IgD-negative memory B cell (primary cell): Measurements from ENCODE around the gene ALPP. TPM values are rescaled to one million over a fixed set of nuclear protein-coding genes. Genes with fewer than 3 reads are reported as not detected.

Experiments used
- H3K27ac Mint-ChIP-seq, 3 donors: one replicate each; pipeline ENCODE4 v1.8.0; 2020 to 2022; ENCODE audit warnings: mild to moderate bottlenecking in 3 of 3, mixed read lengths in 3 of 3, moderate library complexity in 1 of 3
- H3K27me3 Mint-ChIP-seq: one replicate; pipeline ENCODE4 v1.8.0; 2021; ENCODE audit warnings: mixed read lengths
- H3K36me3 Mint-ChIP-seq: one replicate; pipeline ENCODE4 v1.8.0; 2020; ENCODE audit warnings: mild to moderate bottlenecking, mixed read lengths
- H3K4me1 Mint-ChIP-seq, 3 donors: one replicate each; pipeline ENCODE4 v1.8.0; 2020 to 2022; ENCODE audit warnings: mixed read lengths in 3 of 3, mild to moderate bottlenecking in 1 of 3
- H3K4me3 Mint-ChIP-seq, 4 donors: one replicate each; pipeline ENCODE4 v1.8.0; 2020 to 2022; ENCODE audit warnings: mild to moderate bottlenecking in 4 of 4, mixed read lengths in 4 of 4, moderate library complexity in 3 of 4
- H3K9me3 Mint-ChIP-seq, 3 donors: one replicate each; pipeline ENCODE4 v1.8.0; 2020 to 2021; ENCODE audit warnings: mixed read lengths in 3 of 3, mild to moderate bottlenecking in 1 of 3
- polyA plus RNA-seq: library from polyadenylated mRNA; unstranded; fragments of 300-500 nt; fragmentation: Illumina TruSeq; gene quantifications from one replicate; pipeline ENCODE4 v1.2.3, GENCODE V29; 2021

ALPP gene
- polyA plus RNA-seq, 1 donor from 2014 or later, result not detected

- H3K4me1 Mint-ChIP-seq, result peaks cover 3 to 14% (median 9%) of the 10 kb centered on the region in 3 donors
- no peaks in the 10 kb centered on the region for H3K9me3 Mint-ChIP-seq
- H3K4me3 Mint-ChIP-seq, result no peak overlapping the region
- H3K36me3 Mint-ChIP-seq, result no peaks in the 10 kb centered on the region
- peaks cover 34% of the 10 kb centered on the region for H3K27me3 Mint-ChIP-seq
- no peak overlapping the region for H3K27ac Mint-ChIP-seq
Observed at GRCh38 chr2:232412986-232413385, 34.4 kb downstream of the ALPP start.

GRCh38 chr2:232415138-232415690 lies 36.7 kb downstream of the ALPP start:
- Mint-ChIP-seq H3K36me3 (no peaks in the 10 kb centered on the region), H3K27ac (no peak overlapping the region), H3K4me3 (no peak overlapping the region), H3K27me3 (peaks cover 49% of the 10 kb centered on the region), H3K9me3 (no peaks in the 10 kb centered on the region), H3K4me1 (peaks cover 7 to 15% (median 14%) of the 10 kb centered on the region in 3 donors)

- no peaks in the 10 kb centered on the region for H3K9me3 Mint-ChIP-seq
- peaks cover 7 to 15% (median 14%) of the 10 kb centered on the region in 3 donors for H3K4me1 Mint-ChIP-seq
- no peak overlapping the region for H3K4me3 Mint-ChIP-seq
- no peak overlapping the region for H3K27ac Mint-ChIP-seq
- peaks cover 50% of the 10 kb centered on the region for H3K27me3 Mint-ChIP-seq
- H3K36me3 Mint-ChIP-seq, result no peaks in the 10 kb centered on the region
Observed at GRCh38 chr2:232415736-232416520, 37.4 kb downstream of the ALPP start.

- Mint-ChIP-seq H3K4me1 (peaks cover 7 to 15% (median 14%) of the 10 kb centered on the region in 3 donors), H3K9me3 (peaks cover 0 to under 1% (median 0%) of the 10 kb centered on the region in 3 donors), H3K27ac (no peak overlapping the region), H3K36me3 (peaks cover under 1% of the 10 kb centered on the region), H3K4me3 (no peak overlapping the region), H3K27me3 (peaks cover 51% of the 10 kb centered on the region)
Observed at GRCh38 chr2:232416521-232417470, 38.2 kb downstream of the ALPP start.

- no peak overlapping the region for H3K27ac Mint-ChIP-seq
- peaks cover 3% of the 10 kb centered on the region for H3K36me3 Mint-ChIP-seq
- peaks cover 0 to 2% (median 2%) of the 10 kb centered on the region in 3 donors for H3K9me3 Mint-ChIP-seq
- no peak overlapping the region for H3K4me3 Mint-ChIP-seq
- peaks cover 7 to 13% (median 11%) of the 10 kb centered on the region in 3 donors for H3K4me1 Mint-ChIP-seq
- peaks cover 54% of the 10 kb centered on the region for H3K27me3 Mint-ChIP-seq
Observed at GRCh38 chr2:232417489-232417888, 38.9 kb downstream of the ALPP start.

- Mint-ChIP-seq H3K36me3 (peaks cover 3% of the 10 kb centered on the region), H3K4me3 (peak overlapping the region in 1 of 4 donors; percentile 30), H3K4me1 (peaks cover 7 to 10% (median 10%) of the 10 kb centered on the region in 3 donors), H3K27ac (no peak overlapping the region), H3K9me3 (peaks cover 2 to 5% (median 3%) of the 10 kb centered on the region in 3 donors), H3K27me3 (peaks cover 54% of the 10 kb centered on the region)
Observed at GRCh38 chr2:232418056-232418455, 39.5 kb downstream of the ALPP start.

- H3K27ac Mint-ChIP-seq, result no peak overlapping the region
- H3K4me3 Mint-ChIP-seq, result peak overlapping the region in 3 of 4 donors; percentile 3 to 51 (median 25)
- peaks cover 2 to 6% (median 3%) of the 10 kb centered on the region in 3 donors for H3K9me3 Mint-ChIP-seq
- peaks cover 4 to 6% (median 5%) of the 10 kb centered on the region in 3 donors for H3K4me1 Mint-ChIP-seq
- peaks cover 3% of the 10 kb centered on the region for H3K36me3 Mint-ChIP-seq
- peaks cover 54% of the 10 kb centered on the region for H3K27me3 Mint-ChIP-seq
Observed at GRCh38 chr2:232418466-232419244, 40.1 kb downstream of the ALPP start.

- Mint-ChIP-seq H3K4me3 (peak overlapping the region in 2 of 4 donors; percentile 12 to 51), H3K27me3 (peaks cover 51% of the 10 kb centered on the region), H3K4me1 (peaks cover 4 to 6% (median 5%) of the 10 kb centered on the region in 3 donors), H3K36me3 (peaks cover 3% of the 10 kb centered on the region), H3K27ac (no peak overlapping the region), H3K9me3 (peaks cover 2 to 6% (median 3%) of the 10 kb centered on the region in 3 donors)
Observed at GRCh38 chr2:232419245-232420072, 40.9 kb downstream of the ALPP start.

- peaks cover 4 to 6% (median 5%) of the 10 kb centered on the region in 3 donors for H3K4me1 Mint-ChIP-seq
- H3K27me3 Mint-ChIP-seq, result peaks cover 54% of the 10 kb centered on the region
- peaks cover 2 to 6% (median 3%) of the 10 kb centered on the region in 3 donors for H3K9me3 Mint-ChIP-seq
- peak overlapping the region in 1 of 4 donors; percentile 73 for H3K4me3 Mint-ChIP-seq
- H3K36me3 Mint-ChIP-seq, result peaks cover 3% of the 10 kb centered on the region
- no peak overlapping the region for H3K27ac Mint-ChIP-seq
Observed at GRCh38 chr2:232420073-232420454, 41.5 kb downstream of the ALPP start.

GRCh38 chr2:232420463-232421188 lies 42.1 kb downstream of the ALPP start:
- Mint-ChIP-seq H3K9me3 (peaks cover 2 to 6% (median 3%) of the 10 kb centered on the region in 3 donors), H3K4me1 (peaks cover 4 to 6% (median 5%) of the 10 kb centered on the region in 3 donors), H3K27me3 (peaks cover 53% of the 10 kb centered on the region), H3K4me3 (peak overlapping the region in 1 of 4 donors; percentile 73), H3K36me3 (peaks cover 3% of the 10 kb centered on the region), H3K27ac (no peak overlapping the region)

GRCh38 chr2:232421189-232421785 lies 42.7 kb downstream of the ALPP start:
- Mint-ChIP-seq H3K27ac (no peak overlapping the region), H3K27me3 (peaks cover 49% of the 10 kb centered on the region), H3K4me3 (peak overlapping the region in 1 of 4 donors; percentile 49), H3K4me1 (peaks cover 4 to 6% (median 5%) of the 10 kb centered on the region in 3 donors), H3K36me3 (peaks cover 3% of the 10 kb centered on the region), H3K9me3 (peaks cover 2 to 6% (median 3%) of the 10 kb centered on the region in 3 donors)

GRCh38 chr2:232422051-232422450 lies 43.5 kb downstream of the ALPP start:
- Mint-ChIP-seq H3K36me3 (peaks cover 3% of the 10 kb centered on the region), H3K4me3 (peak overlapping the region in 1 of 4 donors; percentile 49), H3K4me1 (peaks cover 4 to 6% (median 5%) of the 10 kb centered on the region in 3 donors), H3K27me3 (peaks cover 44% of the 10 kb centered on the region), H3K27ac (no peak overlapping the region), H3K9me3 (peaks cover 2 to 6% (median 3%) of the 10 kb centered on the region in 3 donors)
